GM23338 (cell line): ENCODE measurements around the gene AP4S1. TPM values are rescaled to one million over a fixed set of nuclear protein-coding genes. Genes with fewer than 3 reads are reported as not detected.

Experiments used
- ATAC-seq: fragments of 200-7000 bp; cut with Tn5 transposase; 3 replicates; pipeline ENCODE4 v1.9.1; 2020
- DNase-seq: peaks from one replicate; pipeline ENCODE4 v3.0.0-alpha.2; 2015; ENCODE audit warnings: low spot score
- H2AFZ ChIP-seq: fragments of 200-600 bp; sonication (generic); 2 replicates; pipeline ENCODE4 v1.8.0; 2016; ENCODE audit warnings: antibody characterized with exemption, mild to moderate bottlenecking, moderate library complexity
- H3F3A ChIP-seq: fragments of 200-600 bp; sonication (generic); replicated peaks from 2 replicates; pipeline ENCODE4 v1.8.0; 2017; ENCODE audit warnings: antibody characterized with exemption, mixed run types, low read depth
- H3K27ac ChIP-seq: fragments of 200-600 bp; sonication (generic); 2 replicates; pipeline ENCODE4 v1.6.1; 2016; ENCODE audit warnings: low read depth
- H3K27me3 ChIP-seq: fragments of 200-600 bp; sonication (generic); 2 replicates; pipeline ENCODE4 v1.8.0; 2016; ENCODE audit warnings: mild to moderate bottlenecking, mixed run types, moderate library complexity; ENCODE audit not compliant: insufficient read depth
- H3K36me3 ChIP-seq: fragments of 200-600 bp; sonication (generic); 2 replicates; pipeline ENCODE4 v1.8.0; 2016; ENCODE audit warnings: mild to moderate bottlenecking; ENCODE audit not compliant: insufficient read depth
- H3K4me1 ChIP-seq: fragments of 200-600 bp; sonication (generic); 2 replicates; pipeline ENCODE4 v1.8.0; 2016; ENCODE audit warnings: mild to moderate bottlenecking, moderate library complexity; ENCODE audit not compliant: insufficient read depth
- H3K4me2 ChIP-seq: fragments of 200-600 bp; sonication (generic); 2 replicates; pipeline ENCODE4 v1.7.1; 2017; ENCODE audit warnings: mixed run types
- H3K4me3 ChIP-seq: fragments of 200-600 bp; sonication (generic); 2 replicates; pipeline ENCODE4 v1.6.1; 2016; ENCODE audit warnings: mixed run types
- H3K79me2 ChIP-seq: fragments of 200-600 bp; sonication (generic); replicated peaks from 2 replicates; pipeline ENCODE4 v1.8.0; 2017; ENCODE audit warnings: mild to moderate bottlenecking; ENCODE audit not compliant: insufficient read depth
- H3K9me2 ChIP-seq: fragments of 200-600 bp; sonication (generic); 2 replicates; pipeline ENCODE4 v1.8.0; 2017; ENCODE audit not compliant: insufficient read depth
- H4K20me1 ChIP-seq: fragments of 200-600 bp; sonication (generic); replicated peaks from 2 replicates; pipeline ENCODE4 v1.8.0; 2017; ENCODE audit warnings: mild to moderate bottlenecking; ENCODE audit not compliant: insufficient read depth
- H3K27ac Mint-ChIP-seq: 2 replicates; pipeline ENCODE4 v1.8.0; 2020; ENCODE audit warnings: inconsistent platforms, mild to moderate bottlenecking, moderate library complexity, mixed read lengths
- H3K27me3 Mint-ChIP-seq: 3 replicates; pipeline ENCODE4 v1.8.0; 2022; ENCODE audit warnings: low read depth, mild to moderate bottlenecking, moderate library complexity, mixed read lengths, inconsistent platforms; ENCODE audit not compliant: insufficient read depth, poor library complexity
- H3K36me3 Mint-ChIP-seq: 3 replicates; pipeline ENCODE4 v1.8.0; 2021; ENCODE audit warnings: low read depth, mild to moderate bottlenecking, inconsistent platforms, moderate library complexity, mixed read lengths
- H3K4me1 Mint-ChIP-seq: 3 replicates; pipeline ENCODE4 v1.8.0; 2020; ENCODE audit warnings: mild to moderate bottlenecking, inconsistent platforms, mixed read lengths
- H3K4me3 Mint-ChIP-seq: 3 replicates; pipeline ENCODE4 v1.8.0; 2021; ENCODE audit warnings: moderate library complexity, mild to moderate bottlenecking, inconsistent platforms, mixed read lengths
- H3K9me3 Mint-ChIP-seq: 3 replicates; pipeline ENCODE4 v1.8.0; 2020; ENCODE audit warnings: moderate library complexity, mild to moderate bottlenecking, inconsistent platforms, mixed read lengths
- CREB1 ChIP-seq: fragments of 250-450 bp; sonication (Bioruptor Pico); IDR thresholded peaks from 2 replicates; pipeline ENCODE4 v1.5.0; 2020; ENCODE audit warnings: low read depth, mild to moderate bottlenecking, moderate library complexity
- CTCF ChIP-seq, 2 experiments: fragments of 200-600 bp in 1 of 2; sonication (generic) in 1 of 2; conservative IDR thresholded peaks; 2 replicates each; pipeline versions ENCODE4 v1.5.1 to v1.6.1; 2016 to 2017; ENCODE audit warnings: antibody characterized with exemption in 2 of 2, low read depth in 2 of 2, mild to moderate bottlenecking in 2 of 2, moderate library complexity in 1 of 2
- ETS1 ChIP-seq: IDR thresholded peaks from 2 replicates; pipeline ENCODE4 v1.6.1; 2016; ENCODE audit warnings: antibody characterized with exemption
- EZH2 ChIP-seq: fragments of 200-600 bp; sonication (generic); IDR thresholded peaks from one replicate; pipeline ENCODE4 v1.8.0; 2017; ENCODE audit warnings: antibody characterized with exemption, mild to moderate bottlenecking, low read depth; ENCODE audit not compliant: unreplicated experiment
- EZH2phosphoT487 ChIP-seq: fragments of 200-600 bp; sonication (generic); IDR thresholded peaks from one replicate; pipeline ENCODE4 v1.8.1; 2018; ENCODE audit warnings: antibody characterized with exemption; ENCODE audit not compliant: unreplicated experiment
- JUNB ChIP-seq: IDR thresholded peaks from one replicate; pipeline ENCODE4 v1.6.1; 2016; ENCODE audit warnings: antibody characterized with exemption; ENCODE audit not compliant: unreplicated experiment
- POLR2AphosphoS5 ChIP-seq: IDR thresholded peaks from 2 replicates; pipeline ENCODE4 v1.6.1; 2016; ENCODE audit warnings: antibody characterized with exemption, low read depth
- REST ChIP-seq: IDR thresholded peaks from one replicate; pipeline ENCODE4 v1.6.1; 2018; ENCODE audit warnings: antibody characterized with exemption; ENCODE audit not compliant: unreplicated experiment
- ZNF114 ChIP-seq: fragments of 250-450 bp; sonication (Bioruptor Pico); IDR thresholded peaks from 2 replicates; pipeline ENCODE4 v1.5.0; 2020; ENCODE audit warnings: mild to moderate bottlenecking, moderate library complexity
- ZNF331 ChIP-seq: fragments of 250-450 bp; sonication (Bioruptor Pico); IDR thresholded peaks from 2 replicates; pipeline ENCODE4 v1.5.0; 2020; ENCODE audit warnings: low read depth, mild to moderate bottlenecking, moderate library complexity
- polyA plus RNA-seq: library from polyadenylated mRNA; unstranded; fragments of >200 nt; fragmentation: Nextera tagmentation; extraction: Ambion mirVana; gene quantifications from 2 replicates; pipeline ENCODE4 v1.2.1, GENCODE V29; 2016
- total RNA-seq: library from RNA; depleted of rRNA; stranded (reverse); fragments of >200 nt; shearing (Covaris generic); gene quantifications from 2 replicates; pipeline ENCODE4 v1.2.3, GENCODE V29; 2014

AP4S1 gene
- total and polyA plus RNA-seq, 2 experiments from 2014 or later, result 13.4 to 15.7 TPM

GRCh38 chr14:31109257-31109656 is 83.8 kb downstream of the AP4S1 start (continued):
- TF ChIP-seq CTCF (conservative IDR thresholded peaks at IDR 0.05; ENCODE audit: low read depth in 2 of 2) (no peak), ZNF331 (CRISPR knock-in tag) (no peak), CREB1 (CRISPR knock-in tag) (no peak), ZNF114 (CRISPR knock-in tag) (no peak)

- Mint-ChIP-seq H3K9me3 (no peaks in the 10 kb centered on the region), H3K27ac (no peak overlapping the region), H3K36me3 (peaks cover 68% of the 10 kb centered on the region), H3K4me1 (no peaks in the 10 kb centered on the region), H3K4me3 (no peak overlapping the region), H3K27me3 (no peaks in the 10 kb centered on the region)
- no peak overlapping the region for H2AFZ ChIP-seq
- H3K4me2 ChIP-seq, result no peak overlapping the region
- no peaks in the 10 kb centered on the region for H3K9me2 ChIP-seq
- TF ChIP-seq CREB1 (CRISPR knock-in tag) (no peak), ZNF331 (CRISPR knock-in tag) (no peak), ZNF114 (CRISPR knock-in tag) (no peak), JUNB (no peak), ETS1 (no peak), REST (no peak), POLR2AphosphoS5 (no peak), EZH2phosphoT487 (no peak), CTCF (conservative IDR thresholded peaks at IDR 0.05; ENCODE audit: low read depth in 2 of 2) (no peak), EZH2 (no peak)
- H3K79me2 ChIP-seq, result no peaks in the 10 kb centered on the region
- no peaks in the 10 kb centered on the region for H3F3A ChIP-seq
- no peak for DNase-seq
- no peaks in the 10 kb centered on the region for H4K20me1 ChIP-seq
- no peaks in the 10 kb centered on the region for H3K27me3 ChIP-seq
- H3K36me3 ChIP-seq, result peaks cover 49% of the 10 kb centered on the region
- H3K4me3 ChIP-seq, result no peak overlapping the region
- no peak overlapping the region for H3K27ac ChIP-seq
- H3K4me1 ChIP-seq, result no peaks in the 10 kb centered on the region
- ATAC-seq, result no peak
These were observed 85.4 kb downstream of the AP4S1 start for GRCh38 chr14:31110872-31111271.
